ENCODE measurements around the gene RIN1.

The RIN1 gene

GRCh38 chr11:66317322-66317722, 18.9 kb downstream of the RIN1 start:
- peak overlapping the region; percentile 55 to 87 for H3K27ac ChIP-seq
- peak overlapping the region; percentile 83 for H3K4me3 ChIP-seq
- no peak for TF ChIP-seq CTCF (IDR thresholded peaks at IDR 0.05)
- DNase-seq (ENCODE audit: low spot score), result no peak

- Histone ChIP-seq H3K4me3 (peak within 1 kb of the TSS; percentile 83), H3K27ac (peak within 1 kb of the TSS; percentile 55 to 87)
- DNase-seq (ENCODE audit: low spot score), result no peak
- TF ChIP-seq CTCF (IDR thresholded peaks at IDR 0.05), result no peak
Observed at GRCh38 chr11:66316849-66317251, 19.4 kb downstream of the RIN1 start, which contains the start of gene CD248. CD248 (minus strand) TSS chr11:66317044; CDS start chr11:66317027, 17 bp downstream.

GRCh38 chr11:66315921-66316811, 20.1 kb downstream of the RIN1 start:
- TF ChIP-seq CTCF (IDR thresholded peaks at IDR 0.05), result no peak
- no peak for DNase-seq (ENCODE audit: low spot score)
- Histone ChIP-seq H3K4me3 (peak overlapping the region; percentile 83), H3K27ac (peak overlapping the region; percentile 55 to 87)

- Histone ChIP-seq H3K27ac (peak overlapping the region in 1 of 2 donors; percentile 87), H3K4me3 (peak overlapping the region; percentile 83)
- no peak for TF ChIP-seq CTCF (IDR thresholded peaks at IDR 0.05)
- DNase-seq (ENCODE audit: low spot score), result no peak
Observed at GRCh38 chr11:66315498-66315885, 20.7 kb downstream of the RIN1 start.

- TF ChIP-seq CTCF (IDR thresholded peaks at IDR 0.05), result no peak
- Histone ChIP-seq H3K27ac (peak overlapping the region in 1 of 2 donors; percentile 87), H3K4me3 (peak overlapping the region; percentile 83)
- no peak for DNase-seq (ENCODE audit: low spot score)
Observed at GRCh38 chr11:66314561-66315497, 21.4 kb downstream of the RIN1 start.

- Histone ChIP-seq H3K27ac (peak overlapping the region in 1 of 2 donors; percentile 87), H3K4me3 (peak overlapping the region; percentile 83)
- no peak for DNase-seq (ENCODE audit: low spot score)
- TF ChIP-seq CTCF (IDR thresholded peaks at IDR 0.05), result no peak
Observed at GRCh38 chr11:66314186-66314501, 22.1 kb downstream of the RIN1 start.
